HepG2 (cell line): ENCODE results near the gene SRC. TPM values are rescaled to one million over a fixed set of nuclear protein-coding genes. Genes with fewer than 3 reads are reported as not detected.

Experiments
- ATM ChIP-seq: fragments of 450-650 bp; IDR thresholded peaks from 2 replicates; pipeline ENCODE4 v1.7.1; 2017; ENCODE audit warnings: mild to moderate bottlenecking, borderline replicate concordance
- CENPT ChIP-seq: sonication (generic); formaldehyde crosslinking; IDR thresholded peaks from 2 replicates; pipeline ENCODE4 v1.8.0; 2022; ENCODE audit warnings: low read depth, mild to moderate bottlenecking, moderate library complexity, missing genetic modification reagents
- DMAP1 ChIP-seq: IDR thresholded peaks from 2 replicates; pipeline ENCODE4 v1.6.1; 2016
- FOXO1 ChIP-seq: sonication (generic); formaldehyde crosslinking; IDR thresholded peaks from 2 replicates; pipeline ENCODE4 v1.4.0; 2020; ENCODE audit warnings: missing genetic modification reagents
- HMG20A ChIP-seq: IDR thresholded peaks from 2 replicates; pipeline ENCODE4 v1.6.1; 2016; ENCODE audit warnings: borderline replicate concordance
- KDM2A ChIP-seq: sonication (generic); formaldehyde crosslinking; IDR thresholded peaks from 2 replicates; pipeline ENCODE4 v1.4.0; 2020; ENCODE audit warnings: low read depth, missing genetic modification reagents, borderline replicate concordance
- MYPOP ChIP-seq: sonication (generic); formaldehyde crosslinking; IDR thresholded peaks from 2 replicates; pipeline ENCODE4 v1.8.1; 2023; ENCODE audit warnings: mild to moderate bottlenecking, moderate library complexity, missing genetic modification reagents
- NFKBIZ ChIP-seq: IDR thresholded peaks from 2 replicates; pipeline ENCODE4 v1.6.1; 2018; ENCODE audit warnings: missing genetic modification reagents, missing compliant biosample characterization
- NRL ChIP-seq: sonication (generic); formaldehyde crosslinking; IDR thresholded peaks from 2 replicates; pipeline ENCODE4 v1.5.0; 2020; ENCODE audit warnings: missing genetic modification reagents, mild to moderate bottlenecking, moderate library complexity, borderline replicate concordance
- RFX5 ChIP-seq: IDR thresholded peaks from 2 replicates; pipeline ENCODE4 v1.6.1; 2011; ENCODE audit warnings: low read depth, low read length, improper control_type of control experiment
- TAF15 ChIP-seq: fragments of 200-400 bp; formaldehyde crosslinking; IDR thresholded peaks from one replicate; pipeline ENCODE4 v1.6.1; 2018; ENCODE audit warnings: mild to moderate bottlenecking, low read depth, low read length; ENCODE audit not compliant: poor library complexity, severe bottlenecking
- ZBTB34 ChIP-seq: sonication (generic); formaldehyde crosslinking; IDR thresholded peaks from 2 replicates; pipeline ENCODE4 v1.8.0; 2022; ENCODE audit warnings: mild to moderate bottlenecking, missing genetic modification reagents
- ZNF24 ChIP-seq: fragments of 450-650 bp; IDR thresholded peaks from 2 replicates; pipeline ENCODE4 v1.6.1; 2017; ENCODE audit warnings: antibody characterized with exemption, mild to moderate bottlenecking
- ZNF430 ChIP-seq: sonication (generic); formaldehyde crosslinking; IDR thresholded peaks from 2 replicates; pipeline ENCODE4 v1.9.0; 2021; ENCODE audit warnings: mild to moderate bottlenecking, missing genetic modification reagents
- ZNF878 ChIP-seq: sonication (generic); formaldehyde crosslinking; IDR thresholded peaks from 2 replicates; pipeline ENCODE4 v1.8.1; 2023; ENCODE audit warnings: mild to moderate bottlenecking, missing genetic modification reagents, moderate library complexity
- polyA plus RNA-seq, 8 experiments: library from polyadenylated mRNA; depleted of rRNA in 3 of 8; stranded (reverse) in 7 of 8; unstranded in 1 of 8; fragments of >200 nt; fragmentation: Illumina TruSeq in 4 of 8; extraction: Trizol in 4 of 8; gene quantifications; 2 replicates each; pipeline versions ENCODE4 v1.2.1 to v1.2.3, GENCODE V29; 2011 to 2016; ENCODE audit warnings: low read depth in 4 of 8, missing spikeins in 1 of 8, mixed read lengths in 1 of 8; ENCODE audit not compliant: insufficient read depth in 1 of 8
- total RNA-seq, 5 experiments: library from RNA; depleted of rRNA; stranded (reverse); fragments of >200 nt; fragmentation: Illumina TruSeq; extraction: Trizol; gene quantifications; 2 replicates each; pipeline ENCODE4 v1.2.3, GENCODE V29; 2016; ENCODE audit warnings: low read depth in 1 of 5
- TF ChIP-seq, protein P1 (sequence below): IDR thresholded peaks from 2 replicates; pipeline ENCODE4 v1.6.1; 2016; ENCODE audit warnings: low read depth, missing genetic modification reagents, missing compliant biosample characterization

SRC gene
- total and polyA plus RNA-seq, 2 of the 13 experiments (the other 11 are each of a cell fraction or from before 2014, with no cell fraction given): 54.7 to 192 TPM

DNA sequence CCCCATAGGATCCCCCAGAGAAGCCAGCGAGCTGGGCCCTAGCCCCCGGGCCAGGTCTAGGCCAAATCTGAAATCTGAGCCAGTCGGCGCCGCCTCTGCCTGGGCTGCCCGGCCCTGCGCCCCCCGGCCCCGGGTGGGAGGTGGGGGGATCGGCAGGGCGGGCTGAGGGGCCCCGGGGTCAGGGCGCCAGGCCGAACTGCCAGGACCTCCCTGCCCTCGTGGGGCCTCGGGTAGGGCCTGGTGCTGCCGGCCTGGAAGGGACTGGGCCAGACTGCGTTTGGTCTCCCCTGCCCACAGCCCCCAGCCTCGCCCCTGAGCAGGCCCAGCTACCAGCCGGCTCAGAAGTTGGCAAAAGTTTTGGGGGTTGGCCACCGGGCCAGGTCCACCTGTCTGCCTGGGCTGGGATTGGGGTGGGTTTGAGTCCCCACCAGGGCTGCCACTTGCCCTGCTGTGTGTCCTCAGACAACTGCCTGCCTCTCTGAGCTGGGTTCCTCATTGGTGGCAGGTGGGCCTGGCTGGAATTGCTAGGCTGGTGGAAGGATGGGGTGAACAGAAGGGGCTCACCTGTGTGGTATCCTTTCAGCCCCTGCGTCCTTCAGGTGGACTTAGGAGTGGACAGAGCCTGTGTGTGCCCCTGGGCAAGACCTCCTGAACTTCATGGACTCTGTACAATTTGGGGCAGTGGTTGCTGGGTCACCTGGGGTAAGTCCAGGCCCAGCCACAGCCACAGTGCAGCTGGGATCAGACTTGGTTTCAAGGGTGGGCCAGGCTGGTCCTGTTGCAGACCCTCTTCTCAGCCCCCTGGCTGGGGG is 801 bp downstream of the SRC start (continued):
- TF ChIP-seq, protein P1, sequence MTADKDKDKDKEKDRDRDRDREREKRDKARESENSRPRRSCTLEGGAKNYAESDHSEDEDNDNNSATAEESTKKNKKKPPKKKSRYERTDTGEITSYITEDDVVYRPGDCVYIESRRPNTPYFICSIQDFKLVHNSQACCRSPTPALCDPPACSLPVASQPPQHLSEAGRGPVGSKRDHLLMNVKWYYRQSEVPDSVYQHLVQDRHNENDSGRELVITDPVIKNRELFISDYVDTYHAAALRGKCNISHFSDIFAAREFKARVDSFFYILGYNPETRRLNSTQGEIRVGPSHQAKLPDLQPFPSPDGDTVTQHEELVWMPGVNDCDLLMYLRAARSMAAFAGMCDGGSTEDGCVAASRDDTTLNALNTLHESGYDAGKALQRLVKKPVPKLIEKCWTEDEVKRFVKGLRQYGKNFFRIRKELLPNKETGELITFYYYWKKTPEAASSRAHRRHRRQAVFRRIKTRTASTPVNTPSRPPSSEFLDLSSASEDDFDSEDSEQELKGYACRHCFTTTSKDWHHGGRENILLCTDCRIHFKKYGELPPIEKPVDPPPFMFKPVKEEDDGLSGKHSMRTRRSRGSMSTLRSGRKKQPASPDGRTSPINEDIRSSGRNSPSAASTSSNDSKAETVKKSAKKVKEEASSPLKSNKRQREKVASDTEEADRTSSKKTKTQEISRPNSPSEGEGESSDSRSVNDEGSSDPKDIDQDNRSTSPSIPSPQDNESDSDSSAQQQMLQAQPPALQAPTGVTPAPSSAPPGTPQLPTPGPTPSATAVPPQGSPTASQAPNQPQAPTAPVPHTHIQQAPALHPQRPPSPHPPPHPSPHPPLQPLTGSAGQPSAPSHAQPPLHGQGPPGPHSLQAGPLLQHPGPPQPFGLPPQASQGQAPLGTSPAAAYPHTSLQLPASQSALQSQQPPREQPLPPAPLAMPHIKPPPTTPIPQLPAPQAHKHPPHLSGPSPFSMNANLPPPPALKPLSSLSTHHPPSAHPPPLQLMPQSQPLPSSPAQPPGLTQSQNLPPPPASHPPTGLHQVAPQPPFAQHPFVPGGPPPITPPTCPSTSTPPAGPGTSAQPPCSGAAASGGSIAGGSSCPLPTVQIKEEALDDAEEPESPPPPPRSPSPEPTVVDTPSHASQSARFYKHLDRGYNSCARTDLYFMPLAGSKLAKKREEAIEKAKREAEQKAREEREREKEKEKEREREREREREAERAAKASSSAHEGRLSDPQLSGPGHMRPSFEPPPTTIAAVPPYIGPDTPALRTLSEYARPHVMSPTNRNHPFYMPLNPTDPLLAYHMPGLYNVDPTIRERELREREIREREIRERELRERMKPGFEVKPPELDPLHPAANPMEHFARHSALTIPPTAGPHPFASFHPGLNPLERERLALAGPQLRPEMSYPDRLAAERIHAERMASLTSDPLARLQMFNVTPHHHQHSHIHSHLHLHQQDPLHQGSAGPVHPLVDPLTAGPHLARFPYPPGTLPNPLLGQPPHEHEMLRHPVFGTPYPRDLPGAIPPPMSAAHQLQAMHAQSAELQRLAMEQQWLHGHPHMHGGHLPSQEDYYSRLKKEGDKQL (CRISPR knock-in tag): no peak
- TF ChIP-seq ATM (no peak), ZBTB34 (CRISPR knock-in tag) (no peak), ZNF430 (CRISPR knock-in tag) (no peak), TAF15 (no peak), FOXO1 (CRISPR knock-in tag) (no peak), KDM2A (CRISPR knock-in tag) (no peak), NRL (CRISPR knock-in tag) (0 out of 2 replicates have a peak, but pooled peaks have one; percentile 74), RFX5 (no peak), ZNF24 (no peak), ZNF878 (no peak), HMG20A (CRISPR knock-in tag) (no peak), NFKBIZ (no peak), MYPOP (CRISPR knock-in tag) (no peak; the same call in 1 of the 2 replicates), DMAP1 (0 out of 2 replicates have a peak, but pooled peaks have one; percentile 30), CENPT (CRISPR knock-in tag) (0 out of 2 replicates have a peak, but pooled peaks have one; percentile 21)
